ENCODE data around the gene LMO3. TPM values are rescaled to one million over a fixed set of nuclear protein-coding genes. Genes with fewer than 3 reads are reported as not detected.

The LMO3 gene
- total and polyA plus RNA-seq, 9 donors, result 0.68 to 6.8 (median 1.8) TPM

DNA sequence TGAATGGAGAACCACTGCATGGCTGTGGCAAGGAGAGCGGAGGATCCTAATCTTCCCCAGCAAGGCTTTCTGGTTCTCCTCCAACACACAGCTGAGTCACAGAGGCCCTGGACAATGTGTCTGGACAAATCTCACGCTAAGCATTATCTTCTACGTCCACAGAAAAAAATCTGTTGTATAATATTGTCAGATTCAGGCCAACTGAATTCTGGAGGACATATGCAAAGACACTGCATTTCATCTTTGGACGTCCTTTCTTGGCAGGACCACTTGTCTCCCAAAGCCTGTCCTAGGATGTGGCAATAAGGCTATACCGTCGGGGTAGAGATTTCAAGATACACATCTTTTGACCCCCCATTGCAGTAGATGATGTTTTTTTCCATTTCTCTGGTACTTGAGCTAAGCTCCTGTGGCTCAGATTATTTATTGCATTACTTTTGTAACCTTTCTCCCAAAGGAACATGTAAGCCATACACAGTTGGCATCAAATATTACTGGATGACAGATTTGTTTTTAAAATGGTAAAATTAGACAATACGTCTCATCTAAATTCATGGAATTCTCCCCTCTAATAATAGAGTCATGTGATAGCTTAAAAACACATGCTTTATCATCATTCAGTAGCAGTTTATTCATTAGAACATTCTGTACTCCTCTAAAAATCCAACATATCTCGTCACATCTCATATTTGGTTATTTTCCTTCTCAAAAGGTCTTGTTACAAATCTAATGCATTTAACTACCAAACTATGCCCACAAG is 19.4 kb downstream of the LMO3 start:
- 70% methylated on average over 2 of the region's 8 CpGs for WGBS (ENCODE audit: insufficient coverage)
- H3K4me3 ChIP-seq (ENCODE audit: low read length), result no peak overlapping the region
- no peaks in the 10 kb centered on the region for H3K27me3 ChIP-seq (ENCODE audit: control insufficient read depth, insufficient read depth, low read length)
- DNase-seq, result no peak
- no peaks in the 10 kb centered on the region for H3K4me1 ChIP-seq (ENCODE audit: control insufficient read depth, insufficient read depth, low read length)
- H3K36me3 ChIP-seq (ENCODE audit: control insufficient read depth, insufficient read depth, low read length), result no peaks in the 10 kb centered on the region
- H3K27ac ChIP-seq (ENCODE audit: low read length), result no peak overlapping the region
- no peaks in the 10 kb centered on the region for H3K9me3 ChIP-seq (replicated peaks; ENCODE audit: control insufficient read depth, low read depth, low read length)

DNA sequence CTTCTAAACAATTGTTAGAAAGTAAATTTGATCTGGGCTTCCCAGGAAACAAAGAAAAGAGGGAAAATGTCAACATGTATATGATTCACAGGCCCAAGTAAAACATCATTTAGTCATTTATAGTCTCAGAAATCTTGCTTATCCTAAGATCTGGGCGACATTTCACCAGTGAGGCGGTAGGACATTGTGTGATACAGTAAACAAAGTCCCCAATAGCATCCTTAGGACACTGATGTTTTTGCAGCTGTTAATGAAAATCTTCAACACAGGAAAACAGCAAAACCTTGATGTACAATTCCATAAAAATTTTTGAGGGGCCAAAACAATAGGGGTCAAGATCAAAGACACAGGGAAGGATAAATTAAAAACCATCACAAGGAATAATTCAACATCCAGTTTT is 20.2 kb downstream of the LMO3 start:
- H3K4me3 ChIP-seq (ENCODE audit: low read length), result no peak overlapping the region
- H3K27me3 ChIP-seq (ENCODE audit: control insufficient read depth, insufficient read depth, low read length), result no peaks in the 10 kb centered on the region
- WGBS (ENCODE audit: insufficient coverage), result no CpG with 5 or more reads among the region's 2 CpGs
- no peaks in the 10 kb centered on the region for H3K36me3 ChIP-seq (ENCODE audit: control insufficient read depth, insufficient read depth, low read length)
- no peak overlapping the region for H3K27ac ChIP-seq (ENCODE audit: low read length)
- H3K9me3 ChIP-seq (replicated peaks; ENCODE audit: control insufficient read depth, low read depth, low read length), result no peaks in the 10 kb centered on the region
- no peak for DNase-seq
- no peaks in the 10 kb centered on the region for H3K4me1 ChIP-seq (ENCODE audit: control insufficient read depth, insufficient read depth, low read length)

DNA sequence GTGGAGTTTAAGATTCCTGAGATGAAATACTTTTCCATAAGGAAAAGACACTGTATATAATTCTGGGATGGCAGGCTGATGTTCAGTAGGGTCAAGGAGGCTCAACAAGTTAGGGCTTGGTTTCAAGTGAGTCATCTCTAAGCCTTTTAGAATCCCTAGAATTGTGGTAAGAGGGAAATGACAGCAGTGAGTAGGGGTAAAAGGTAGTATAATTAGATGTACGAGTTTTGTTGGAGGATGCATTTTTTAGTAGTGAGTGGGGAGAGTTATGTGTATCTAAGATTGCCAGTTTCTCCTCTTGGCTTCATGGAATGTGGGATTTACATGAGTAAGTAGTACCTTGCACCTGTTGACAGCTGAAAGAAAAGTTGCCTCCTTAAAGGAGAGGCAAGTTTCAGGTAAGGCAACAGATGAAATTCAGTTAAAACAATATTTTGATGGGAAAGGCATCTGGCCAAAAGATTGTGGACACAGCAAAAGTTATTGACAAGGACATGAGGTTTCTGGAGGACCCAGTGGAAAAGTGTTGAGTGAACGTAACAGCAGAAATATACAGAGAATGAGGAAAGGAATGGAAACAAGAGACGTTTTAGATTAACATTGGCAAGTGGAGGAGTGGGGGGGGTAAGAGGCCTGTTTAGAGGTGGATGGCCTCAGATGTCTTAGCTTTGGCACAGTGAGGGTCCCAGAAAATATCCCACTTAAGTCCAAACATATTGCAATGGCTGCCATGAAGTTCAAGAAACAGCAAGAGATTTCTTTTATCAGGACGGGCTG is 21.8 kb downstream of the LMO3 start:
- no peak overlapping the region for H3K27ac ChIP-seq (ENCODE audit: low read length)
- no peaks in the 10 kb centered on the region for H3K9me3 ChIP-seq (replicated peaks; ENCODE audit: control insufficient read depth, low read depth, low read length)
- no peak overlapping the region for H3K4me3 ChIP-seq (ENCODE audit: low read length)
- no peaks in the 10 kb centered on the region for H3K36me3 ChIP-seq (ENCODE audit: control insufficient read depth, insufficient read depth, low read length)
- no peaks in the 10 kb centered on the region for H3K27me3 ChIP-seq (ENCODE audit: control insufficient read depth, insufficient read depth, low read length)
- DNase-seq, result no peak
- 68% methylated on average over 3 of the region's 4 CpGs for WGBS (ENCODE audit: insufficient coverage)
- no peaks in the 10 kb centered on the region for H3K4me1 ChIP-seq (ENCODE audit: control insufficient read depth, insufficient read depth, low read length)

DNA sequence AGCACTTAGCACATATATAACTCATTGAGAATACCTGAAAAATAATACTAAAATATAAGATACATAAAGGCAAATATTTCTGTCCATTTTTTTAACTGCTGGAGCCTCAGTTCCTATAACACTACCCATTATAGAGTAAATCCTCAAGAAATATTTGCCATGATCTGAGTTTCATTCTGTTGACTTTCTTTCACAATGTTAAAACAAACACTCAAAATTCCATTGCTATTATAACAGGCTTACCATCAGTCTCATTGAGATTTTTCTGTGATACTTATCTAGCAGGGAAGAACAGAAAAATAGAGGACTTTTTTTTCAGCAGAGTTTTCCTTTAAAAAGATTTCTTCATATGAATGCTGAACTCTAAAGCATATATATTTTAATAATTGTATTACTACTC is 24.5 kb downstream of the LMO3 start:
- no peaks in the 10 kb centered on the region for H3K4me1 ChIP-seq (ENCODE audit: control insufficient read depth, insufficient read depth, low read length)
- H3K36me3 ChIP-seq (ENCODE audit: control insufficient read depth, insufficient read depth, low read length), result no peaks in the 10 kb centered on the region
- no peak overlapping the region for H3K27ac ChIP-seq (ENCODE audit: low read length)
- H3K4me3 ChIP-seq (ENCODE audit: low read length), result no peak overlapping the region
- no peaks in the 10 kb centered on the region for H3K9me3 ChIP-seq (replicated peaks; ENCODE audit: control insufficient read depth, low read depth, low read length)
- H3K27me3 ChIP-seq (ENCODE audit: control insufficient read depth, insufficient read depth, low read length), result no peaks in the 10 kb centered on the region
- no peak for DNase-seq

DNA sequence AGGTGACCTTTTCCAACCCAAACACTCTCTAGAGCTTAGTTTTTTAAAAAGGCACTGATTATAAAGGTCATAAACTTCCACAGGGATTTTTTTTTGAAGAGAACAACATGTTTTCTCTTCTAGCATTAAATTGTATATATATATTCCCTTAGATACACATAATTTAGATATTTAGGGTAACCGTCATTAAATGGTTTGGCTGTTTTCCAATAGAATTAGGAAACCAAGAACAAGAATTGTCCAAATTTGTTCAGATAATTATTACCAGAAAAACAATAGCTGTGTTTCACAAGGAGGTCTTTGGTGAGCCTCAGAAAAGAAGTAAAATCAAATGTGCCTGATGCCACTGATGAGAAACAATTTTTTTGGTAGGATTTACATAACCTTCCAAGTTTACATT is 26.9 kb downstream of the LMO3 start:
- no CpG with 5 or more reads among the region's 1 CpG for WGBS (ENCODE audit: insufficient coverage)
- DNase-seq, result no peak
- H3K27me3 ChIP-seq (ENCODE audit: control insufficient read depth, insufficient read depth, low read length), result no peaks in the 10 kb centered on the region
- no peak overlapping the region for H3K4me3 ChIP-seq (ENCODE audit: low read length)
- H3K9me3 ChIP-seq (replicated peaks; ENCODE audit: control insufficient read depth, low read depth, low read length), result no peaks in the 10 kb centered on the region
- no peaks in the 10 kb centered on the region for H3K36me3 ChIP-seq (ENCODE audit: control insufficient read depth, insufficient read depth, low read length)
- no peak overlapping the region for H3K27ac ChIP-seq (ENCODE audit: low read length)
- H3K4me1 ChIP-seq (ENCODE audit: control insufficient read depth, insufficient read depth, low read length), result no peaks in the 10 kb centered on the region

DNA sequence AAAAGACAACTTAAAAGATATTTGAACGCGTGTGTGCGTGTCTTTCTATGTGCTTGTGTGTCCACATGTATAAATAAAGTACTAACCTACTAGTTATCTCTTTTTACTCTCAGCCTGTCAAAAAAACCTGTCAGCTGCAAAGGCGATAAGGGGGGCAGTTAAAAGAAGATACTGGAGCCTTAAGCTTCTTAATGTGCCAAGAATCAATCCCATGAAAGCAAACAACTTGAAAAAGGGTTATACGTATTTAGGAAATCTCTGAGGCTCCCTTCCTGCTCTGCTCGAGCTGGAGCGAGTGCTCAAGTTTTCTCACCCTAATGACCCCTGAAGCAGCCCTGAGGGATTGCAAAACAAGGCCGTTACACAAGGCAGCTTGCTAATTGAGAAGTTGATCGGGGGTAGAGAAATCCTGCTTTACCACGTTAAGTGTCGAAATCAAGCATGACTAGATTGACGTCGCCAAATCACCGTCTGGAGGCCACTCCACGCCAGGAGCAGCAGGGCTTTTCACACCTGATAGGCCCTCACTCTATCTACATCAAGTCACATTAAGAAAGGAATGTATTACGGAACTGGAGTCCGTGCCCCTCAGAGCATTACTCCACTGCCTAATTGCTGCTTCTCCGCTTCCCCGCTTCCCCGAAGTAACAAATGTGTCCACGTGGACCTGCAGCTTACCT is 32.4 kb downstream of the LMO3 start:
- Histone ChIP-seq H3K27ac (ENCODE audit: low read length) (no peak overlapping the region), H3K9me3 (replicated peaks; ENCODE audit: control insufficient read depth, low read depth, low read length) (no peaks in the 10 kb centered on the region), H3K36me3 (ENCODE audit: control insufficient read depth, insufficient read depth, low read length) (no peaks in the 10 kb centered on the region), H3K4me3 (ENCODE audit: low read length) (no peak overlapping the region), H3K4me1 (ENCODE audit: control insufficient read depth, insufficient read depth, low read length) (no peaks in the 10 kb centered on the region), H3K27me3 (ENCODE audit: control insufficient read depth, insufficient read depth, low read length) (no peaks in the 10 kb centered on the region)
- no peak for DNase-seq
- WGBS (ENCODE audit: insufficient coverage), result 44% methylated on average over 9 of the region's 21 CpGs

DNA sequence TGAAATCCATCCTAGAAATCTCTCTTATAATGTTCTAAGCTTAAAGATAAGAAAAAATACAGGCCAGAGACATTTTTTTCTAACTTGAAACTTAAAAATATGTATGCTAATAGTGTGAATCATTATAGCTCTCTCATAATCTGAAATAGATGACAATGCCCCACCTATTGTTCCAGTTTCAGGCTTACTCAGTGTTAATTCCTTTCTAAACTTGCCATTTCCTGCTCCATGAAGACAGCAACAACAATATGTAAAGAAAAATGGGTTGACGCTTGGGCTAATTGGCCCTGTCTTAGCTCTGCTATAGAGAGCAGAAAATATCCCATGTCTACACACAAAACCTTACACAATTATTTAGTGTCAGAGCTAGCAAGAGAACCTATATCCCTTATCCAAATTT is 37.1 kb downstream of the LMO3 start:
- Histone ChIP-seq H3K36me3 (ENCODE audit: control insufficient read depth, insufficient read depth, low read length) (no peaks in the 10 kb centered on the region), H3K27ac (ENCODE audit: low read length) (no peak overlapping the region), H3K9me3 (replicated peaks; ENCODE audit: control insufficient read depth, low read depth, low read length) (no peaks in the 10 kb centered on the region), H3K4me3 (ENCODE audit: low read length) (no peak overlapping the region), H3K27me3 (ENCODE audit: control insufficient read depth, insufficient read depth, low read length) (no peaks in the 10 kb centered on the region), H3K4me1 (ENCODE audit: control insufficient read depth, insufficient read depth, low read length) (no peaks in the 10 kb centered on the region)
- no CpG with 5 or more reads among the region's 1 CpG for WGBS (ENCODE audit: insufficient coverage)
- no peak for DNase-seq

DNA sequence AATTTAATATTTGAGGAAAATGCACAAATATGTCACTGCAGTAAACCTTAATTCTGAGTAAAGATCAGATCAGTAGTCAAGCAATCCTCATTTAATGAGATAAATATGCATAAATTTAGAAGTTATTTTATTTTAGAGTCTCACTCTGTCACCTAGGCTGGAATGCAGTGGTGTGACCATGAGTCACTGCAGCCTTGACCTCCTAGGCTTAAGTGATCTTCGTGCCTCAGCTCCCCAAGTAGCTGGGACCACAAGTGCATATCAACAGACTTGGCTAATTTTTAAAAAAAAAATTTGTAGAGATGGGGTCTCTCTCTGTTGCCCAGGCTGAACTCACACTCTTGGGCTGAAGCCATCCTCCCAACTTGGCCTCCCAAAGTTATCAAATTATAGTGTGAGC is 41.3 kb downstream of the LMO3 start:
- no peaks in the 10 kb centered on the region for H3K36me3 ChIP-seq (ENCODE audit: control insufficient read depth, insufficient read depth, low read length)
- no peaks in the 10 kb centered on the region for H3K27me3 ChIP-seq (ENCODE audit: control insufficient read depth, insufficient read depth, low read length)
- H3K4me1 ChIP-seq (ENCODE audit: control insufficient read depth, insufficient read depth, low read length), result no peaks in the 10 kb centered on the region
- H3K27ac ChIP-seq (ENCODE audit: low read length), result no peak overlapping the region
- no peak for DNase-seq
- 40% methylated on average over 1 of the region's 1 CpG for WGBS (ENCODE audit: insufficient coverage)
- no peak overlapping the region for H3K4me3 ChIP-seq (ENCODE audit: low read length)
- no peaks in the 10 kb centered on the region for H3K9me3 ChIP-seq (replicated peaks; ENCODE audit: control insufficient read depth, low read depth, low read length)

DNA sequence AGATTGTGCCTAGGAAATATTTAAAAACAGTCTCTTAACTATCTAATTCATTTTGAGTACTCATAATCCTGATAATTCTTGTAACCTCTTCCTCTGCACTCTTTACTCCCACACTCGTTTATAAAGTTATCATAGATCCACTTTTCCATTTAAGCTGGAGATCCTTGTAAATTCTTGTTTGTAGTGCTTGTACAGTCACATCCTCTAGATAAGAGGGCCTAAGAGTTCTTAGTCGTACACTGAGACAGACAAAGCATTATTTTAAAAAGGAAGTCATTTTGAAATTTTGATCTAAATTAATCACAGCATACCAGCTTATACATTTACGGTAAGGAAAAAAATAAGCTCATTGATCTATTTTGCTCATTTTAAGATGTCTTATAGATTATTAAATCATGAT is 42.5 kb downstream of the LMO3 start:
- no peak for DNase-seq
- Histone ChIP-seq H3K9me3 (replicated peaks; ENCODE audit: control insufficient read depth, low read depth, low read length) (no peaks in the 10 kb centered on the region), H3K4me1 (ENCODE audit: control insufficient read depth, insufficient read depth, low read length) (no peaks in the 10 kb centered on the region), H3K27ac (ENCODE audit: low read length) (no peak overlapping the region), H3K27me3 (ENCODE audit: control insufficient read depth, insufficient read depth, low read length) (no peaks in the 10 kb centered on the region), H3K36me3 (ENCODE audit: control insufficient read depth, insufficient read depth, low read length) (no peaks in the 10 kb centered on the region), H3K4me3 (ENCODE audit: low read length) (no peak overlapping the region)
- WGBS (ENCODE audit: insufficient coverage), result no CpG with 5 or more reads among the region's 3 CpGs

DNA sequence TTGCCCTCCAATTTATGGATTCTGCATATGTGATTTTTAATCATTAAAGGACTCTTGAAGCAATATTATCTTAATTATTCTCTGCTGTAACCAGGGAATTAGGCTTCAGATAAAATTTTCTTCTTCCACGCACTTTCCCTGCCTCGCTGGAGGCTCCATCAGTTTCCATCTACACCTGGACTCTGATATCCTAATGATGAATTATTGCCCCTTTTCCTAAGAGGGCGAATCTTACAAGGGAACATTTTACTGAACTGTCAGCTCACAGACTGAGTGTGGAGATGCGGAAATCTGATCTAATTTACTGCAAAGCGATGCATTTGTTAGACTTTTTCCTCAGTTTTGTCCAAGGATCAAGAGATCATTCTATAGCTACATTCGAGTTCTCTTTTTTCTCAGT is 43.0 kb downstream of the LMO3 start:
- Histone ChIP-seq H3K36me3 (ENCODE audit: control insufficient read depth, insufficient read depth, low read length) (no peaks in the 10 kb centered on the region), H3K27ac (ENCODE audit: low read length) (no peak overlapping the region), H3K27me3 (ENCODE audit: control insufficient read depth, insufficient read depth, low read length) (no peaks in the 10 kb centered on the region), H3K4me1 (ENCODE audit: control insufficient read depth, insufficient read depth, low read length) (no peaks in the 10 kb centered on the region), H3K4me3 (ENCODE audit: low read length) (no peak overlapping the region), H3K9me3 (replicated peaks; ENCODE audit: control insufficient read depth, low read depth, low read length) (no peaks in the 10 kb centered on the region)
- DNase-seq, result no peak
- 63% methylated on average over 2 of the region's 6 CpGs for WGBS (ENCODE audit: insufficient coverage)
